Hepatocyte (in vitro differentiated cells): ENCODE data around the gene CD74. TPM values are rescaled to one million over a fixed set of nuclear protein-coding genes. Genes with fewer than 3 reads are reported as not detected.

Experiments used
- DNase-seq: peaks from one replicate; pipeline ENCODE4 v3.0.0-alpha.2; 2016; ENCODE audit warnings: low spot score
- H2AFZ ChIP-seq: fragments of 200-600 bp; sonication (generic); 2 replicates; pipeline ENCODE4 v1.6.0; 2016; ENCODE audit warnings: antibody characterized with exemption, mild to moderate bottlenecking
- H3K27ac ChIP-seq: fragments of 200-600 bp; sonication (generic); 2 replicates; pipeline ENCODE4 v1.5.1; 2016; ENCODE audit warnings: mild to moderate bottlenecking
- H3K27me3 ChIP-seq: fragments of 200-600 bp; sonication (generic); 2 replicates; pipeline ENCODE4 v1.6.1; 2016
- H3K36me3 ChIP-seq: fragments of 200-600 bp; sonication (generic); replicated peaks from 2 replicates; pipeline ENCODE4 v1.5.1; 2016; ENCODE audit warnings: low read depth; ENCODE audit not compliant: insufficient read depth
- H3K4me1 ChIP-seq: fragments of 200-600 bp; sonication (generic); 2 replicates; pipeline ENCODE4 v1.5.1; 2016; ENCODE audit warnings: mild to moderate bottlenecking, moderate library complexity; ENCODE audit not compliant: insufficient read depth
- H3K4me2 ChIP-seq: fragments of 200-600 bp; sonication (generic); 2 replicates; pipeline ENCODE4 v1.6.0; 2016
- H3K4me3 ChIP-seq: fragments of 200-600 bp; sonication (generic); 2 replicates; pipeline ENCODE4 v1.5.1; 2016; ENCODE audit warnings: mild to moderate bottlenecking
- H3K79me2 ChIP-seq: fragments of 200-600 bp; sonication (generic); 2 replicates; pipeline ENCODE4 v1.6.0; 2017; ENCODE audit warnings: mild to moderate bottlenecking
- H3K9me2 ChIP-seq: fragments of 200-600 bp; sonication (generic); replicated peaks from 2 replicates; pipeline ENCODE4 v1.6.0; 2017; ENCODE audit warnings: mild to moderate bottlenecking; ENCODE audit not compliant: insufficient read depth
- H3K9me3 ChIP-seq: fragments of 200-600 bp; sonication (generic); 2 replicates; pipeline ENCODE4 v1.5.1; 2016; ENCODE audit warnings: low read depth, mild to moderate bottlenecking
- H4K20me1 ChIP-seq: fragments of 200-600 bp; sonication (generic); 2 replicates; pipeline ENCODE4 v1.6.0; 2016; ENCODE audit warnings: mild to moderate bottlenecking; ENCODE audit not compliant: insufficient read depth, poor library complexity, severe bottlenecking
- CTCF ChIP-seq: fragments of 200-600 bp; sonication (generic); IDR thresholded peaks from 2 replicates; pipeline ENCODE4 v1.5.1; 2016; ENCODE audit warnings: antibody characterized with exemption, mild to moderate bottlenecking; ENCODE audit not compliant: poor library complexity
- EZH2 ChIP-seq: fragments of 200-600 bp; sonication (generic); IDR thresholded peaks from 2 replicates; pipeline ENCODE4 v1.6.1; 2016; ENCODE audit warnings: antibody characterized with exemption, mild to moderate bottlenecking, borderline replicate concordance
- EZH2phosphoT487 ChIP-seq: fragments of 200-600 bp; sonication (generic); IDR thresholded peaks from one replicate; pipeline ENCODE4 v1.6.1; 2018; ENCODE audit warnings: antibody characterized with exemption, mild to moderate bottlenecking, low read depth, moderate library complexity; ENCODE audit not compliant: unreplicated experiment, severe bottlenecking
- WGBS: methylation state at CpG from one replicate; pipeline ENCODE4 v1.1.6; 2016; ENCODE audit warnings: low lambda C conversion rate; ENCODE audit errors: missing lambda C conversion rate; 5-methylcytosine and 5-hydroxymethylcytosine counted together
- polyA plus RNA-seq: library from polyadenylated mRNA; unstranded; fragments of >200 nt; fragmentation: Nextera tagmentation; extraction: Ambion mirVana; gene quantifications from 2 replicates; pipeline ENCODE4 v1.2.1, GENCODE V29; 2016
- total RNA-seq: library from RNA; depleted of rRNA; stranded (reverse); fragments of >200 nt; gene quantifications from 2 replicates; pipeline ENCODE4 v1.2.3, GENCODE V29; 2014

CD74 gene
- total and polyA plus RNA-seq, 2 experiments from 2014 or later: 57.2 to 107 TPM

- H3K27me3 ChIP-seq: no peaks in the 10 kb centered on the region
- no peaks in the 10 kb centered on the region for H3K36me3 ChIP-seq
- 92% methylated on average over 15 of the region's 15 CpGs for WGBS
- H3K9me3 ChIP-seq: no peaks in the 10 kb centered on the region
- H3K4me3 ChIP-seq: no peak overlapping the region
- no peaks in the 10 kb centered on the region for H3K9me2 ChIP-seq
- H2AFZ ChIP-seq: no peak overlapping the region
- peaks cover 6% of the 10 kb centered on the region for H3K4me1 ChIP-seq
- peaks cover 25% of the 10 kb centered on the region for H3K79me2 ChIP-seq
- no peak overlapping the region for H3K27ac ChIP-seq
- H3K4me2 ChIP-seq: no peak overlapping the region
- TF ChIP-seq EZH2: no peak
- no peak for TF ChIP-seq EZH2phosphoT487
- TF ChIP-seq CTCF: no peak
- no peak for DNase-seq
- peaks cover 37% of the 10 kb centered on the region for H4K20me1 ChIP-seq
These were observed 30.7 kb upstream of the CD74 start for GRCh38 chr5:150443242-150444075.

- H3K4me1 ChIP-seq: peaks cover 1% of the 10 kb centered on the region
- H3K36me3 ChIP-seq: no peaks in the 10 kb centered on the region
- peaks cover 17% of the 10 kb centered on the region for H3K79me2 ChIP-seq
- H3K9me3 ChIP-seq: no peaks in the 10 kb centered on the region
- DNase-seq: no peak
- no peaks in the 10 kb centered on the region for H3K9me2 ChIP-seq
- no peak for TF ChIP-seq CTCF
- TF ChIP-seq EZH2: no peak
- TF ChIP-seq EZH2phosphoT487: no peak
- H3K4me3 ChIP-seq: no peak overlapping the region
- H2AFZ ChIP-seq: no peak overlapping the region
- no peak overlapping the region for H3K4me2 ChIP-seq
- H4K20me1 ChIP-seq: peaks cover 29% of the 10 kb centered on the region
- H3K27ac ChIP-seq: no peak overlapping the region
- no peaks in the 10 kb centered on the region for H3K27me3 ChIP-seq
- WGBS: 78% methylated on average over 5 of the region's 6 CpGs
These were observed 30.0 kb upstream of the CD74 start for GRCh38 chr5:150442699-150443080.

GRCh38 chr5:150441813-150442698 is 29.3 kb upstream of the CD74 start:
- Histone ChIP-seq H3K27me3 (no peaks in the 10 kb centered on the region), H3K4me3 (no peak overlapping the region), H3K9me3 (no peaks in the 10 kb centered on the region), H3K79me2 (peaks cover 11% of the 10 kb centered on the region), H3K36me3 (no peaks in the 10 kb centered on the region), H3K4me2 (no peak overlapping the region), H2AFZ (no peak overlapping the region), H3K4me1 (no peaks in the 10 kb centered on the region), H4K20me1 (peaks cover 23% of the 10 kb centered on the region), H3K9me2 (no peaks in the 10 kb centered on the region), H3K27ac (no peak overlapping the region)
- DNase-seq: no peak
- WGBS: 73% methylated on average over 18 of the region's 18 CpGs
- TF ChIP-seq CTCF: no peak
- no peak for TF ChIP-seq EZH2
- TF ChIP-seq EZH2phosphoT487: no peak
